AG04450 (cell line): ENCODE data around the gene CCDC157. TPM values are rescaled to one million over a fixed set of nuclear protein-coding genes. Genes with fewer than 3 reads are reported as not detected.

Source experiments
- CTCF ChIA-PET: fragments of 300-600, 350-600 bp; formaldehyde crosslinking; extraction: SDS; loops from one replicate; lab custom pipeline; 2022; ENCODE audit warnings: antibody characterized with exemption, inconsistent platforms; lab: Charles Lee
- POLR2A ChIA-PET: fragments of 350-600 bp; formaldehyde crosslinking; extraction: SDS; loops from one replicate; lab custom pipeline; 2021; ENCODE audit warnings: antibody characterized with exemption, inconsistent platforms; lab: Yijun Ruan, JAX
- DNase-seq: peaks from one replicate; pipeline ENCODE4 v3.0.0-alpha.2; 2011; ENCODE audit warnings: low read depth, low spot score
- H3K27ac ChIP-seq: one replicate; pipeline ENCODE4 v1.5.1; 2012; ENCODE audit warnings: low read depth, low read length, control low read depth
- H3K27me3 ChIP-seq: one replicate; pipeline ENCODE4 v1.6.0; 2012; ENCODE audit warnings: low read length; ENCODE audit not compliant: control insufficient read depth, insufficient read depth
- H3K4me3 ChIP-seq: 2 replicates; pipeline ENCODE4 v1.5.1; 2011; ENCODE audit warnings: mild to moderate bottlenecking, low read depth, low read length, control low read depth
- H3K9me3 ChIP-seq: 2 replicates; pipeline ENCODE4 v1.5.1; 2012; ENCODE audit warnings: low read length; ENCODE audit not compliant: control insufficient read depth, insufficient read depth
- CTCF ChIP-seq: IDR thresholded peaks from 2 replicates; pipeline ENCODE4 v1.5.1; 2011; ENCODE audit warnings: low read depth, low read length, control low read depth, inconsistent platforms
- polyA plus RNA-seq: library from polyadenylated mRNA; depleted of rRNA; stranded (reverse); fragments of >200 nt; gene quantifications from 2 replicates; pipeline ENCODE4 v1.2.3, GENCODE V29; 2011

Gene CCDC157
- polyA plus RNA-seq, 1 experiment, result 1.6 TPM

- ChIA-PET CTCF (interaction anchor here (2.4 to 4.4 kb wide), 2 partner anchors 32 kb away, joined by 7 to 15 read pairs; partner anchors contain the start of gene CASTOR1), POLR2A (no interaction called here)
Observed at GRCh38 chr22:30320021-30320556, 36.7 kb upstream of the CCDC157 start.

GRCh38 chr22:30321461-30321860, 35.3 kb upstream of the CCDC157 start:
- no peak overlapping the region for H3K4me3 ChIP-seq
- H3K27me3 ChIP-seq, result no peaks in the 10 kb centered on the region
- H3K9me3 ChIP-seq, result no peaks in the 10 kb centered on the region
- ChIA-PET POLR2A (interaction anchor here (0.8 kb wide), 1 partner anchor 9 kb away, joined by 3 read pairs; no protein-coding TSS in a partner anchor), CTCF (interaction anchor here (2.4 kb wide), 1 partner anchor 34 kb away, joined by 7 read pairs; no protein-coding TSS in a partner anchor)
- no peak for DNase-seq
- TF ChIP-seq CTCF, result no peak
- no peak overlapping the region for H3K27ac ChIP-seq

More at GRCh38 chr22:30320021-30320556, 36.7 kb upstream of the CCDC157 start:
- no peak for TF ChIP-seq CTCF
- no peak overlapping the region for H3K27ac ChIP-seq
- H3K9me3 ChIP-seq, result no peaks in the 10 kb centered on the region
- H3K27me3 ChIP-seq, result no peaks in the 10 kb centered on the region
- no peak for DNase-seq
- H3K4me3 ChIP-seq, result no peak overlapping the region

DNA sequence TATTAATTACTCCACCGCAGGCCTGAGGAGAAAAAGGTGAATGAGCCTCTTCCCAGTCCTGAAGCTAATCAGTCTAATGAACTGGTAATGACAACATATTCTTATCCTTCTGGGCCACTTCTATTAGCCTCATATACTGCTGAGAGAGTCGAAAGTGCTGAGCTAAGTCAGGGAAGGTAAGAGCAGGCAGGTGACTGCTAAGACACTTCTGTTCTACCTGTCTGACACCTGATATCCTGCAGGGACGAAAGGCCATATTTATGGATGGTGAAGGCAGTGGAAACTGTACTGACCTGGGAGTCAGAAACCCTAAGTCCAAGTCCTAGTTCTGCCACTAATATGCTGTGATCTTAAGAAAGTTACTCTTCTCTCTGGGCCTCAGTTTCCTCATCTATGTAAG, 33.6 kb upstream of the CCDC157 start:
- no peak overlapping the region for H3K27ac ChIP-seq
- DNase-seq, result no peak
- POLR2A ChIA-PET, result interaction anchor here (0.8 to 0.9 kb wide), 2 partner anchors 12 to 34 kb away, joined by 3 to 10 read pairs; partner anchors contain the start of gene CASTOR1
- no peaks in the 10 kb centered on the region for H3K9me3 ChIP-seq
- TF ChIP-seq CTCF, result no peak
- no peak overlapping the region for H3K4me3 ChIP-seq
- CTCF ChIA-PET, result interaction anchor here (0.6 to 7.0 kb wide), 3 partner anchors 35 to 265 kb away, joined by 3 to 44 read pairs (median 6); partner anchors contain the start of gene CASTOR1
- H3K27me3 ChIP-seq, result no peaks in the 10 kb centered on the region

DNA sequence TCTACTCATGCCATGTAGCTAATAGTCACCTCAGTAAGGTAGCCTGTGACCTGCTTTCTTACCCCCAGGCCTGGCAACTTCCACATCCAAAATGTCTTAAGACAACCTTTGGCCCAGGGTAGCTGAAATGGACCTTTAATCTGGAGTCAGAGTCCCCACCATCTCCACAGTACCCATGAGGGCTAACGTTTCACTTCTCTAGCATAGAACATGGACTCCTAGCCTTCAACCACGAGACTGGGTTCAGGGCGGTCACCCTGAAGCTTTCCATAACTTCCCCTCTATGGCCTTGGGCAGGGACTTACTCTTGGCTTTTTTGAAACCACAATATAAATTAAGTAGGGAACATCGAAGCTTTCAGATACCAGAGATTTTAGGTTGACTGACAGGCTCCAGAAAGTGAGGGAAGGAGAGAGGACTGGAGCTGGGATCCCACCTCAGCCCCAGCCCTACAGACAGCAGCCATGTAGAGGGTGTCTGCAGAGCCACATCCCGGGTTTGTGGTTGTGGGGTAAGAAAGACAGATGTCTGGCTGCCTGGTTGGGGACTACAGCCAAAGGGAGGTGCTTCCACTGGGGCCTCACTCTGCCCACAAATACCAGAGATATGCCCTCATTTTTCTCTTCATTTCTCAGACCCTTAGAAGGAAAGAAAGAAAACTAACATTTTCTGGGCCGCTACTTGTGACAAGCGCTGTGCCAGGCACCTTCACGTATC, 32.6 kb upstream of the CCDC157 start:
- POLR2A ChIA-PET, result interaction anchor here (0.8 kb wide), 1 partner anchor 35 kb away, joined by 3 read pairs; the partner anchor contains the start of gene CASTOR1
- CTCF ChIA-PET, result interaction anchor here (0.6 to 7.0 kb wide), 3 partner anchors 36 to 266 kb away, joined by 3 to 44 read pairs (median 6); partner anchors contain the start of gene CASTOR1
- Histone ChIP-seq H3K4me3 (peak overlapping the region; percentile 83), H3K27ac (peak overlapping the region; percentile 47), H3K9me3 (no peaks in the 10 kb centered on the region), H3K27me3 (no peaks in the 10 kb centered on the region)
- no peak for TF ChIP-seq CTCF
- no peak for DNase-seq
